GM18498 (cell line): ENCODE data around the gene OR5P2.
"Not testable (repeated sequence)": the region's sequence is repeated elsewhere in the genome, so short reads cannot be mapped to it uniquely, and the experiment has no call there.

Experiments
- ATAC-seq: cut with Tn5 transposase; IDR thresholded peaks from one replicate; pipeline ENCODE4 v1.9.1; 2021; ENCODE audit warnings: mild to moderate bottlenecking, moderate library complexity; ENCODE audit not compliant: unreplicated experiment

The OR5P2 gene, protein sequence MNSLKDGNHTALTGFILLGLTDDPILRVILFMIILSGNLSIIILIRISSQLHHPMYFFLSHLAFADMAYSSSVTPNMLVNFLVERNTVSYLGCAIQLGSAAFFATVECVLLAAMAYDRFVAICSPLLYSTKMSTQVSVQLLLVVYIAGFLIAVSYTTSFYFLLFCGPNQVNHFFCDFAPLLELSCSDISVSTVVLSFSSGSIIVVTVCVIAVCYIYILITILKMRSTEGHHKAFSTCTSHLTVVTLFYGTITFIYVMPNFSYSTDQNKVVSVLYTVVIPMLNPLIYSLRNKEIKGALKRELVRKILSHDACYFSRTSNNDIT

DNA sequence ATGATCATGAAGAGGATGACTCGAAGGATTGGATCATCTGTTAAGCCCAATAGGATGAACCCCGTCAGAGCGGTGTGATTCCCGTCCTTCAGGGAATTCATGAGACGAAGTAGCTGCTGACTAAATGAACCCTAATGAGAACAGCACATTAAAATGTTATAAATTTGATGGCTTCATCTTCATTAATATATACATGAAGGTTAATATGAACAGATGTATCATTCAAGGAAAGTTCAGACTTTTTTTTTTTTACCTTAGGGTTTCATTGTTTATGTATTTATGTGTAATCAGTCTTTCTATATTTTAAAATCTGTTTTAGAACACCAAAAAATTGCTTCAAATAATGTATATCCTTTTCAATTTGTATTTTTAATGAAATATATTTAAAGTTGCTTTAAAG, at the start of gene OR5P2:
TSS of gene OR5P2 (minus strand) at position 101 of the 400 bp plus-strand sequence. CDS start at position 101, 0 bp downstream.
- ATAC-seq: no peak

DNA sequence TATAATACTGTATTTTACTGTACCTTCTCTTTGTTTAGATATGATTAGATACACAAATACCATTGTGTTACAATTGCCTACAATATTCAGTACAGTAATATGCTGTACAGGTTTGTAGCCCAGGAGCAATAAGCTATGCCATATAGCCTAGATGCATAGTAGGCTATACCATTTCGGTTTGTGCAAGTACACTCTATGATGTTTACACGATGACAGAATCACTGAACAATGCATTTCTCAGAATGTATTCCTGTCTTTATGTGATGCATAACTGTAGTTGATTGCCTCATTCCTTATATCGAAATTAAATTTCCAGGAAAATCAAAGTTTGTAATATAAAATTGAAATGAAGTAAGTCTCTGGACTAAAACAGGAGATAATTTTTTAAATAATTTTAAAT, 49.3 kb upstream of the OR5P2 start:
- ATAC-seq: no peak

DNA sequence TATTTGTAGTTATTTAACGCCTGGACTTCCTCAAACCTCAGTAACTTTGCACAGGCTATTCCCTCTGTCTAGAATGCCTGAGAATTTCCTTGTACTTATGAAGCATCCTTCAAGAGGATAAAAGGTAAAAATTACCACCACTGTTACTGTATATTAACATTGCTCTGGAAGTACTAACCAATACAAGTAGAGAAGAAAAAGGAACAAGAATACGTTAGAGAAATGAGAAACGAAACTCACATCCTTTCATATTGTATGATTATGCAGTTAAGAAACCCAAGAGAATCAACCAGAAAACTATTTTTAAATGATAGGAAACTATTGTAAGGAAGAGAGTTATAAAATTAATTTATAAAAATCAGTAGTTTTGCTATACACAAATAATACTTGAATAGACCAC, 48.2 kb upstream of the OR5P2 start:
- ATAC-seq: no peak

DNA sequence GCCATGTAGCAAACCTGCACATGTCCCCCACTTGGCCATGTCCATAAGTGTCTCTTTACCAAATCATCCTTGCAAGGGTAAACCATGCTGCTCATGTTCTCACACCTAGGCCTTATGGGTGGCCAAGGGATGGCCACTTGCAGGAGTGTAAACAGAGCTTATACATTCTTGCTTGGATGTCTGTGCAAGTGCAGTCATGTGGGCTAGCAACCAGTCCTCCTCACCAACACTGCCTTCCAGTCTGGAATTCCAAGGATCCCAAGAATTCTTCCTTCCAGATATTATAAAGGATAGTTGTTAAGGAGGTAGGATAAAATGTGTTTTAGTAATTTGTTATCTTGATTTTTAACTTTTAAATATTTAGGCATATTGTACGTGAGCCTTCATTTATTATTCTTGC, 47.8 kb upstream of the OR5P2 start:
- ATAC-seq: no peak

DNA sequence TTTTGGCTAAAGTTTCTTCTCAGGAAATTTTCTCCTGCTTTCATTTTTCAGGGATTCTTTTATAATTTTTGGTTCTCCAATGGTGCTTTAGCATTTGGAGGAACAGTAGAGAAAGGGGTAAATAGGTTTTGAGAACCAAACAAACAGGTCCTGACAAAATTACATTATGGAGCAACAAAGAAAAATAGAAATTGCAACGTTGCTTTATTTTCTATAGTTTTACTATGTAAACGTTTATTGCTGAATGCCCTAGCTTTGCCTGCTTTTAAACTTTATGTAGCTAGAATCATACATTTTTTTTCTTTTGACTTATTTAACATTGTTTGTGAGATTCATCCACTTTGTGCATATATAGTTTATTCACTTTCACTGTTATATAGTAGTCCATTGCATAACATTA, 43.8 kb upstream of the OR5P2 start:
- no peak for ATAC-seq

DNA sequence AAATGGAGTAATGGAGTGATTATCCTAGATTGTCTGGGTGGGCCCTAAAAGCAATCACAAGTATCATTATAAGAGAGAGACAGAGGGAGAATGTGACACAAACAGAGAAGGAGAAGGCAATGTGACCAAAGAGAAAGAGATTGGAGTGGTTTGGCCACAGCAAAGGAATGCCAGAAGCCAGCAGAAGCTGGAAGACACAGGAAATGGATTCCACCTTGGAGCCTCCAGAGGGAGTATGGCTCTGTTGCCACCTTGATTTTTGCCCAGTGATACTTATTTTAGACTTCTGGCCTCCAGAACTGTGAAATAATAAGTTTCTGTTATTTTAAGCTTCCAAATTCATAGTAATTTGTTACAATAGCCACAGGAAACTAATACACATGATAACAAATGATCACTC, 36.8 kb upstream of the OR5P2 start:
- ATAC-seq: no peak

DNA sequence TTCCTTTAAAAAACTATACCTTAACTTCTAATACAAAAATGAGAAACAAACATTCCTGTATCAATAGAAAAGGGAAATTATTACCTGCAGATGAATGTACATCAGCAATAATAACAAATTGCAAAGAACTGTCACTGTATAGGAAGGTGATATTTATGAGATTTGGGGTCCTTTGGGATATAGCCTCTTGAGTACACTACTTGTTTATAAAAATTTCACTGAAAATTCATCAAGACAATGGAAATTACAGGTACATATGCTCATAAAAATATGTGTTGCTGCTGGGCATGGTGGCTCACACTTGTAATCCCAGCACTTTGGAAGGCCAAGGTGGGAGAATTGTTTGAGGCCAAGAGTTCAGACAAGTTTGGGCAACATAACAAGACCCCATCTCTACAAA, 34.0 kb upstream of the OR5P2 start, which contains the start of gene OR5P3:
TSS of gene OR5P3 (minus strand) at position 101 of the 400 bp plus-strand sequence.
- no peak for ATAC-seq

DNA sequence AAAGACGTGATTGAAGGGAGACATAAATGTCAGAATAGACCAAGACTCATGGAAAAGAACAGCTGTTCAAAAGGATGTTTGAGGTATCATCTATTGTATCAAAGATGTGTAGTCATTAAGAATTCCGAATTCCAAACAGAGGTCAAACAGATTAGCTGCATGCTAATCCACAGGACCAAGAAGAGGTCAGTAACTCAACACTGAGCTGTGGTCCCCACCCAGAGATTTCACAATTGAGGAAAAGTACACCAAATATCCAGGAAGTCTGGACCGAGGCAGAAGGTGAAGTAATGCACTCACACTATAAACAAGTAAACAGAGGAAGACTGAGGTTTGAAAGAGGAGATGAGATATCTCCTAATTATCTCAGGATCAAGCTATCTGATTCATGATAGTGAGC, 29.6 kb upstream of the OR5P2 start:
- ATAC-seq: no peak

DNA sequence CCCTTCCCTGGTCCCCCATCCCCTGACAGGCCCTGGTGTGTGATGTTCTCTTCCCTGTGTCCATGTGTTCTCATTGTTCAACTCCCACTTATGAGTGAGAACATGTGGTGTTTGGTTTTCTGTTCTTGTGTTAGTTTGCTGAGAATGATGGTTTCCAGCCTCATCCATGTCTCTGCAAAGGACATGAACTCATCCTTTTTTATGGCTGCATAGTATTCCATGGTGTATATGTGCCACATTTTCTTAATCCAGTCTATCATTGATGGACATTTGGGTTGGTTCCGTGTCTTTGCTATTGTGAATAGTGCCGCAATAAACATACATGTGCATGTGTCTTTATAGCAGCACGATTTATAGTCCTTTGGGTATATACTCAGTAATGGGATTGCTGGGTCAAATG, 23.7 kb upstream of the OR5P2 start:
- ATAC-seq: not testable (repeated sequence)

DNA sequence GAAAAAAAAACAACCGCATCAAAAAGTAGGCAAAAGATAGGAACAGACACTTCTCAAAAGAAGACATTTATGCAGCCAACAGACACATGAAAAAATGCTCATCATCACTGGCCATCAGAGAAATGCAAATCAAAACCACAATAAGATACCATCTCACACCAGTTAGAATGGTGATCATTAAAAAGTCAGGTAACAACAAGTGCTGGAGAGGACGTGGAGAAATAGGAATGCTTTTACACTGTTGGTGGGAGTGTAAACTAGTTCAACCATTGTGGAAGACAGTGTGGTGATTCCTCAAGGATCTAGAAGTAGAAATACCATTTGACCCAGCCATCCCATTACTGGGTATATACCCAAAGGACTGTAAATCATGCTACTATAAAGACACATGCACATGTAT, 18.2 kb upstream of the OR5P2 start:
- ATAC-seq: not testable (repeated sequence)

DNA sequence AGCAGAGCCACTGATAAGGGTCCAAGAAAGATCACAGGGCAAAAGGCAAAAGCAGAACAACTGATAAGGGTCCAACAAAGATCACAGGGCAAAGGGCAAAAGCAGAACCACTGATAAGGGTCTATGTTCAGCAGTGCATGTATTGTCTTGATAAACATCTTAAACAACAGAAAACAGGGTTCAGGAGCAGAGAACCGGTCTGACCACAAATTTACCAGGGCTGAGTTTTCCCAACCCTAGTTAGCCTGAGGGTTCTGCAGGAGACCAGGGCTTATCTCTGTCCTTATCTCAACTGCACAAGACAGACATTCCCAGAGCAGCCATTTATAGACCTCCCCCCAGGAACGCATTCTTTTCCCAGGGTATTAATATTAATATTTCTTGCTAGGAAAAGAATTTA, 13.6 kb upstream of the OR5P2 start:
- not testable (repeated sequence) for ATAC-seq

DNA sequence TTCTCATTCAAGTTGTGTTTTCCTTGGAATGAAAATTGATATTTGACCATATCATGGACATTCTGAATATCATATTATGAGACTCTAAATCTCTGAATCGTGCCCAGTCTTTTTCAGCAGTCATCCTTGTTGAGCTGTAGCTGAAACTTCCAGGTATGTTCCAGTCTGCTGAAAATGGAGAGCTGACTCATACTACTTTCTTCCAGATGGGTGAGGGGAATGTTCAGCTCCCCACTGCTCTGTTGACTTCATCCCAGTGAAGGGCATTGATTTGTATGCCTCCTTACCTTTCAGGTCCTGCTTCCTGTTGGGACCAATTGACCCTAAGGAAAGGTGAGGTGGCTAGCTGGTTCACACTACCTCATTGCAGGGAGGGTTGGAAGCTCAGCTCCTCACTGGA, 3.5 kb downstream of the OR5P2 start:
- ATAC-seq: no peak

DNA sequence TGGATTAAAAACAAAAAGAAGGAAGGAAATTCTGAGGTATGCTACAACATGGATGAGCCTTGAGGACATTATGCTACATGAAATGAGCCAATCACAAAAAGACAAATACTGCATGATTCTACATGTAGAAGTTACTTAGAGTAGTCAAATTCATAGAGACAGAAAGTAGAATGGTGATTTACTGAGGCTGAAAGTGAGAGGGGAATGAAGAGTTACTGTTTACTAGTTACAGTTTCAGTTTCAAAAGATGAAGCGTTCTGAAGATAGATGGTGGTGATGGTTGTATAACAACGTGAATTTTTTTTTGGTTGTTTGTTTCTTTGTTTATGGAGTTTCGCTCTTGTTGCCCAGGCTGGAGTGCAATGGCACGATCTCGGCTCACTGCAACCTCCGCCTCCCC, 9.5 kb downstream of the OR5P2 start:
- ATAC-seq: peak; percentile 100

DNA sequence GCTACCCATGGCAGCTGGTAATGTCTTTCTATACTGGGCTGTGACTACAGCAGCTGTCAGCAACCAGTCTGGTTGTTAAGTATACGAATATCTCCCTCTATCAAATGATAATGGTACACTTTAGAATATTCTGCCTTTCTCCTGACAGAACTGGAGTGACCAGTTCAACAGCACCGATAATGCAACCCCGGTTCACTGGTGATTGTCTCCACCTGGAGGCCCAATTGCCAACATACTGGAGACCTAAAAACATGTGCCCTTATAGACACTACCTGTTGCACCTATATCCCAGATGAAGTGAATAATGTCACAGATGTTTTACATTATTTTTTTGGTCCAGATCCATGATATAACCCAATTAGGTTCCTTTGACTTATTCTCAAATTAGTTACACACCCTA, 21.1 kb downstream of the OR5P2 start:
- no peak for ATAC-seq

DNA sequence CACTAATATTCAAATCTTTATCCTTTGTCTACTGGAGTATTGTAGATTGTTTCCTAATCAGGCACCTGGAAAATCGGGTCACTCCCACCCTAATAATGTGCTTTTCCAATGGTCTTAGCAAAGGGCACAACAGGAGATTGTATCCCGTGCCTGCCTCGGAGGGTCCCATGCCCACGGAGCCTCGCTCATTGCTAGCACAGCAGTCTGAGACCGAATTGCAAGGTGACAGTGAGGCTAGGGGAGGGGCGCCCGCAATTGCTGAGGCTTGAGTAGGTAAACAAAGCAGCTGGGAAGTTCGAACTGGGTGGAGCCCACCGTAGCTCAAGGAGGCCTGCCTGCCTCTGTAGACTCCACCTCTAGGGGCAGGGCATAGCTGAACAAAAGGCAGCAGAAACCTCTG, 32.4 kb downstream of the OR5P2 start:
- ATAC-seq: not testable (repeated sequence)

DNA sequence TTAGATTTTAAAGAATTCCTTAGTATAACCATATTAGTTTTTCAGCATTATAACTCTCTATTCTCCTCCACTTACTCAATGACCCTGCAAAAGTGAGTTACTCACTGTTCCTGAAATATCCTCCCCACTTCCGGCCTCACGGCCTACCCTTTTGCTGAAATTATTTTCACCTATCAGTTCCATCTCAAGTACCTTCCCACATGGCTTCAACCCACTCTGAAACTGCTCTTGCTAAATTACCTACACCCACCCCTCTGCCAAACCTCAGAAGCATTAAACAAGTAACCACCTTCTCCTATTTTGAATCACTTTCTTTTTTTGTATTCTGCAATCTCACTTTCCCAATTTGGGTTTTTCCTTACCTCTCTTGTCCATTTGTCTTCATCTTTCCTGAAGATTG, 37.7 kb downstream of the OR5P2 start:
- ATAC-seq: peak; percentile 64

DNA sequence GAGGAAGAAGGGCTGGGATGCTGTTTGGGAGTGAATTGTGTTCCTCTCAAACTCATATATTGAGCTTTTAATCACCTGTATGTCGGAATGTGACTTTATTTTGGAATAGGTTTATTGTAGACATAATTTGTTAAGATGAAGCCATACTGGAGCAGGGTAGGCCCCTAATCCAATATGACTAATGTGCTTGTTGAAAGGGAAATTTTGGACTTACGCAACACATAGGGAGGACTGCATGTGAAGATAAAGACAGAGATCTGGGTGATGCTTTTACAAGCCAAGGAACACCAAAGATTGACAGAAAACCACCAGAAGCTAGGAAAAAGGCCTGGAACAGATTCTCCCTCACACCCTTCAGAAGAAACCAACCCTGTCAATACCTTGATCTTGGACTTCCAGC, 47.3 kb downstream of the OR5P2 start:
- ATAC-seq: no peak
